NCI-H1048 (cell line): ENCODE data around the gene PLVAP.
A peak's percentile ranks its signal among the peaks of the same experiment; 100 is the strongest.

Source experiments
- DNase-seq: peaks from one replicate; lab custom pipeline; 2025; lab: John Stamatoyannopoulos, UW

PLVAP gene

DNA sequence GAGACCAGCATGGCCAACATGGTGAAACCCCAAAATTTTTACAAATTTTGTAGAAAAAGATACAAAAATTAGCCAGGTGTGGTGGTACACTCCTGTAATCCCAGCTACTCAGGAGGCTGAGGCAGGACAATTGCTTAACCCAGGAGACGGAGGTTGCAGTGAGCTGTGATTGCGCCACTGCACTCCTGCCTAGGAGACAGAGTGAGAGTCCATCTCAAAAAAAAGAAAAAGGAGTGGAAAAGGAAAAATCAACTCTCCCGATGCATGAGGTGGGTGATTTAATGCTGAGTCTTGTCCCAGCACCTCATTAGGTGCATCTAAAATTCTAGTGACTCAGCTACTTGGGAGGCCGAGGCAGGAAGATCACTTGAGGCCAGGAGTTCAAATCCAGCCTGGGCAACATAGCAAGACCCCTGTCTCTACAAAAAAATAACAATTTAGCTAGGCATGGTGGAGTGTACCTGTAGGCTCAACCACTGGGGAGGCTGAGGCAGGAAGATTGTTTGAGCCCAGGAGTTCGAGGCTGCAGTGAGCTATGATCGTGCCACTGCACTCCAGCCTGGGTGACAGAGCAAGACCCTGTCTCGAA is 20.0 kb downstream of the PLVAP start:
- no peak for DNase-seq

DNA sequence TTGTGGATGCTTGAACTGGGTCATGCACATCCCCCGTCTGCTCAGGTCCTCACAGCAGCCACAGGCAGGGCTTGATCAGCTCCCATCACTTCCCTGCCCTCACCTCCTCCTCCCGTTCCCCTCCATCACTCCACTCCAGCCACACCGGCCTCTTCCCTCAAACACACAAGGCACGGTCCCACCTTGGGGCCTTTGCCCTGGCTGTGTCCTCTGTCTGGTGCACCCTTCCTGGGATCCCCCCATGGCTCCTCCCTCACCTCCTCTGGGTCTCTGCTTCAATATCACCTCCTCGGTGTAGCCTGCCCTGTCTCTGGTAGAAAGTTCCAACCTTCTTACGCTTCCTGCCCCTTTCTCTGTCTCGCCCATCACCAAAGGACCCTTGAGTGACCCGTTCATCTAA is 23.8 kb downstream of the PLVAP start:
- DNase-seq: no peak

DNA sequence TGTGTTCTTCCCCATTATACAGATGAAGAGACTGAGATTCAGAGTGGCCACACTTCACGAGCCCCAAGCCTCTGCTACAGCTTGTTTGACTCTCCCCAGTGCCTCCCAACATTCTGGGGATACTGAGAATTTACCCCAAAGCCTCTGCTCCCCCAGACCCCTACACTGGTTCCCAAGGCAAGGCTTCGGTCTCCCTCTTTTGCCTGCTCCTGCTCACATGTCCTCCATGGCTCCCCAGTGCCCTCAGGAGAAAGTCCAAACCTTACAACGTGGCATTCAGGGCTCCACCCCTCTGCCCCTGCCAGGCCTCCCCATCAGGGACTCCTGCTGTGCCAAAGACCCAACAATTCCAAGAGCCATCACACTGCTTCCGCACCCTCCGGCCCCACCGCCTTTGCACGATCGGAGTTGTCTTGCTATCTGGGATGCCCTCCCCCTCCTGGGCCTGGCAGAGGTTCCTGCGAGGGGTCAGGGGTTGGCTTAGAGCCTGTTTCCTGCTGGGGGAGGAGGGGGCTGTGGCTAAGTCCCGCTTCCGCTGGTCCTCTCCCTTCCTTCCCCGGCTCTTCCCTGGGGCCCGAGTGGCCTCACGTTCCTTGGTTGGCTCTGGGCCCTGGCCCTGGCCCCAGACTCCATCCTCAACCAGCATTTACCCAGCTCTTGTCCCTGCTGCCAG is 24.4 kb downstream of the PLVAP start:
- DNase-seq: no peak

DNA sequence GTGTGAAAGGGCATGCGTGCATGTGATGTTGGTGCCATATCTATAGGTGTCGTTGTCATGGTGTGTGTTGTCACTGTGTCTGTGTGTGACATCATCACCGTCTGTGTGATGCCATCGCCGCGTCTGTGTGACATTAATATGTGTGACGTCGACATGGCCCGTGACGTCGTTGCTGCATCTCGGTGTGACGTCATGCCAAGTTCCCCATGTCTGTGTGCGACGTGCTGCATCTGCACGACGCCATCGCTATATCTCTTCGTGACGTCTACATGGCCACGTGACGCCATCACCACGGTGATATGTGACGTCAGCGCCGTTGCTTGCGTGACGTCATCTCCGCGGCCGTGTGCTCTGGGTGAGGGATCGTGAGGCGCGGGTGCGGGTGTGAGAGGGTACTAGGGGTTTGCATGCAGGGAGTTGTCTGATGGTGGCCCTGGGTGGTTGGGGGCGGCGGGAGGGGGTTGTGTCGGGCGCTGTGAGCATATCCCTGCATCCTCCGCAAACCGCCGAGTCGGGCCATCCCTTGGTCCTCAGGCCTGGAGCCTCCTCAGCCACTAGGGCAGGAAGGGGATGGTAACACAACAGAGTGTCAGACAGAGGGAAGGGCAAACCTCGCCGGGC is 25.2 kb downstream of the PLVAP start:
- no peak for DNase-seq

DNA sequence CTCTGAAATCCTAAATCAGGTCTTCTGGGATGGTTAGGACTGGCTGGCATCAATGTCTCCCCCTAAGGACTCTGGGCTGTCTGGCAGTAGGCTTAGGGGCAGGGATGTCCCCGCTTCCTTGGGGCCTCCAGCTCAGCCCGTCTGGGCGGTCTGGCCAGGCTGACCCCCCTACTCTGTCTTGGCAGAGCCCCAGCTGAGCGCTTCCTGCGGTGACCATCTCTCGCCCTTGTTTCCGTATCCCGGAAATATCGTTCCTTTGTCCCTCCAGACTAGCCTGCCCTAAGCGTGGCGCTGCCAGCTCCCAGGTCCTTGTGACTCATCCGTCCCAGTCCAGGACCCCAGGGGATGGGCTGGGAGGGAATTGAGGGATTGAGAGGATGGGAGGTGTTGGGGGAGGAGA is 28.4 kb downstream of the PLVAP start:
- no peak for DNase-seq

DNA sequence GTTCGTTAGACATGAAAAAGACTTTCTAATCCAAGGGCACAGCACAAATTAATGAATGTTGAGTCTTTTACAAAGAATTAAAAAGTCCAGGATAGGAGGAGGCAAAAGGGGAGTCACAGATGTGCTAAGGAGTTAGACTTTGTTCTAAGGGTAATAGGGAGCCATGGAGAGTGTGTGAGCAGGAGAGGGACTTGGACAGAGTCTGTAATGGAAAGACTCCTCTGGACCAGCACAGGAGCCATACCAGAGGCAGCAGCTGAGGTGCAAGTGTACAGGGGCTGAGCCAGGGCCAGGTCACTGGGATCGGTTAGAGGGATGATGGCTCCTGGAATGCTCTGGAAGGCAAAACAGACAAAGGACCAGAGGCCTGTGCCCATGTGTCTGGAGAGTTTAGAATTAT is 29.3 kb downstream of the PLVAP start:
- no peak for DNase-seq

DNA sequence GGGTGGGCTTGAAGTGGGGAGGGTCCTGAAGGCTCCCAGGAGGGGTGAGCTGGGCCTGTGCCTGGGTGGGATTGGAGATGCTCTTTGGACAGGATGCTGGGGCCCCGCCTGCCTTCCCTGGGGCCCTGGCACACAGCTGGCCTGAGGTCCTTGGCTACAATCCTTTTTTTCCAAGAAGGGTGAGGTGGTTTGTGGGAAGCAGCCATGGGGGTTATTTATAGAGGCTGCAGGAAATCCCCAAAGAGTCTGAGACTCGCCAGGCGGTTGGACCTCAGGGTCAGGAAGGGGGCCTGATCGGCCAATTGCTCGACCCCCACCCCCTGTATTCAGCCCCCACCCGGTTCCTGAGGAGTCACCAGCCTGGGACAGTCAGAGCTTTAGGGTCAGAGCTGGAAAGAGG is 29.8 kb downstream of the PLVAP start:
- no peak for DNase-seq

DNA sequence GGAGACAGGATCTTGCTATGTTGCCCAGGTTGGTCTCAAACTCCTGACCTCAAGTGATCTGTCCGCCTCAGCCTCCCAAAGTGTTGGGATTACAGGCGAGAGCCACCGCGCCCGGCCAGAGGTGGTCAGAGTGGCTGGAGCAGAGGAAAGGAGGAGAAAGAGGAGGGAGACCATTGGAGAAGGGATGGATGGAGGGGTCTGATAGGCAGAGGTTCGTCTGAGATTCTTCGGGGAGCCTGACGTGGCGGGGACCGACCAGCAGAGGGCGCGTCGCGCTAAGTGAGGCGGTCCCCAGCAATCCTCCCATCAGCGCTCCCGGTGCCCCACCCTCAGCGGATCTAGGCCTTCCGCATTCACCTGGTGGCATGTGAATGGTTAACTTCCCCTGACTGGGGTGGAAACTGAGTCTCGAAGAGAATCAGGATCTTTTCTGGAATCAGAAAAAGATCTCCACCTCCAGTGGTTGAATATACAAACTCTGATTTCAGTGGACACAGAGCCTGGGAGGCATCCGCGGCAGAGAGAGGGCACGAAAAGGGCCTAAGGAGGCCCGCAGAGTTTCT is 31.0 kb downstream of the PLVAP start:
- no peak for DNase-seq

DNA sequence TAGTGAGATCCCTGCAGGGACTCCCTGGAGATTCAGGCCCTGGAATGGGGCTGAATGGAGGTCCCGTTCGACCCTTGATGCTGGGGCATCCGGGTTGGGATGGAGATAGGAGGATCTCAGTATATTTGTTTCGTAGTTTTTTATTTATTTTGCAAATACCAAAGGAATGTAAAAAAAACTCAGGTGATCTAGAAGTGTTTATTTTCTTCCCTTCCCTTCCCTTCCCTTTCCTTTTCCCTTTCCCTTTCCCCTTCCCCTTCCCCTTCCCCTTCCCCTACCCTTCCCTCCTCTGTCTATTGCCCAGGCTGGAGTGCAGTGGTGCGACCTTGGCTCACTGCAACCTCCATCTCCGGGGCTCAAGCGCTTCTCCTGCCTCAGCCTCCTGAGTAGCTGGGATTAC is 35.3 kb downstream of the PLVAP start:
- no peak for DNase-seq

DNA sequence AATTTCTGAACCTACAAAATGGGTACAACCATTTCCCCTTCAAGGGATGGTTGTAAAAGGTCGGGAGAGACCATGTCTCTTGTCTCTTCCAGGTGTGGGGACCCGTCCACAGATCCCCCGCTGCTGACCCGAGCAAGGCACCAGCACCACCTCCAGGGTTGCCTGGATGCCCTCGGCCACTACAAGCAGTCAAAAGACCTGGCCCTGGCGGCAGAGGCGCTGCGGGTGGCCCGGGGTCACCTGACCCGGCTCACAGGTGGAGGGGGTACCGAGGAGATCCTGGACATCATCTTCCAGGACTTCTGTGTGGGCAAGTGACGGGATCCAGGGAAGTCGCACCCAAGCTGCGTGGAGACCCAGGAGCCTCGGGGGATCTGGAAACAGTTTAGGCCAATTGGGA is 35.8 kb downstream of the PLVAP start:
- no peak for DNase-seq

DNA sequence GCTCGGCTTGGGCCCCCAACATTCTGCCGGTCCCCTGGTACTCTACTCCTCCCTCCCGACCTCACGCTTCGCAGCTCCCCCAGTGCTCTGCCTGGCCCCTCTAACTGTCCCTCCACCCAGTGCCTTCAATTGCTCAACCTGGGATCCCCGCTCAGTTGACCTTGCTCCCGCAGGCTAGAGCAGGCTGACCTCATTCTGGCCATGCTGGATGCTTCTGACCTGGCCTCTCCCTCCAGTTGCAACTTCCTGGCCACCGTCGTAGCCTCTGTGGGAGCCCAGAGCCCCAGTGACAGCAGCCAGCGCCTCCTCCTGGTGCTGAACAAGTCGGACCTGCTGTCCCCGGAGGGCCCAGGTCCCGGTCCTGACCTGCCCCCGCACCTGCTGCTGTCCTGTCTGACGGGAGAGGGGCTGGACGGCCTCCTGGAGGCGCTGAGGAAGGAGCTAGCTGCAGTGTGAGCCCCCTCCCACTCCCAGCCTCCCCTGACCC is 36.2 kb downstream of the PLVAP start:
- DNase-seq: no peak

DNA sequence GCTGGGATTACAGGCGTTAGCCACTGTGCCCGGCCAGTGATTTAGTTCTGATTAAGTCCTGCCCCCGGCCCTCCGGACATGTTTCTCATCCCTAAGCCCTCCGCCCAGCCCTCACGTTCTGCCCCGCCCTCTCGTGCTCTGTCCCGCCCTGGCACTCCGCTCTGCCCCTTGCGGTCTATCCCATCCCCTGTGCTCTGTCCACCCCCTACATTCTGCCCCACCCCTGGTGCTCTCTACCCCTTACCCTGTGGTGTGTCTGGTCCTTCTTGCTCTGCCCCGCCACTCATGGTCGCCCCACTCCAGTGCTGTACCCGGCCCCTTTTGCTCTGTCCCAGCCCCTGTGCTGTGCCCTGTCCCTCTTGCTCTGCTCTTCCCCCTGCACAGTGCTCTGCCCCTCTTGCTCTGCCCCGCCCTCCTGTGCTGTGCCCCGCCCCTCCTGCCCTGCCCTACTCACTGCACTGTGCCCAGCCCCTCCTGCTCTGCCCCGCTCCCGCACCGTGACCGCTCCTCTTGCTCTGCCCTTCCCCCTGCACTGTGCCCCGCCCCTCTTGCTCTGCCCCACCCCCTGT is 36.8 kb downstream of the PLVAP start:
- no peak for DNase-seq

DNA sequence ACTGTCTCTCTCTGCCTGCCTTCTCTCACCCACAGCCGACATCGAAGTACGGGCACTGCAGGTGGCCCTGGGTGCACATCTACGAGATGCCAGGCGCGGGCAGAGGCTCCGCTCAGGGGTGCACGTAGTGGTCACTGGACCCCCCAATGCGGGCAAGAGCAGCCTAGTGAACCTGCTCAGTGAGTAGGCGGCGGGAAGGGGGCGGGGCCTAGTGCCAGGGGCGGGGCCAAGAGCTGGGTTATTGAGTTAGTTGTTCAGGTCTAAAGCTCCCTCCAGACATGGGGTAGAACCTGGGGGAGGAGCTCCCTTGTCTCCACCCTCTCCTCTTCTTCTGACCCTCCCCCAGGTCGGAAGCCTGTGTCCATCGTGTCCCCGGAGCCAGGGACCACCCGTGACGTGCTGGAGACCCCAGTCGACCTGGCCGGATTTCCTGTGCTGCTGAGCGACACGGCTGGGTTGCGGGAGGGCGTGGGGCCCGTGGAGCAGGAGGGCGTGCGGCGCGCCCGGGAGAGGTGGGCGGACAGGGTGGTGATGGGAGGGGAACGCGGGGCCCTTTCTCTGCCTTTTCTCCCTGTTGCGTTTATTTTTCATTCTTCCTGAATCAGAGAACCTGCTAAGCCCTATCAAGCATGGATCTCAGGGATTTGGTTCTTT is 37.9 kb downstream of the PLVAP start:
- no peak for DNase-seq

DNA sequence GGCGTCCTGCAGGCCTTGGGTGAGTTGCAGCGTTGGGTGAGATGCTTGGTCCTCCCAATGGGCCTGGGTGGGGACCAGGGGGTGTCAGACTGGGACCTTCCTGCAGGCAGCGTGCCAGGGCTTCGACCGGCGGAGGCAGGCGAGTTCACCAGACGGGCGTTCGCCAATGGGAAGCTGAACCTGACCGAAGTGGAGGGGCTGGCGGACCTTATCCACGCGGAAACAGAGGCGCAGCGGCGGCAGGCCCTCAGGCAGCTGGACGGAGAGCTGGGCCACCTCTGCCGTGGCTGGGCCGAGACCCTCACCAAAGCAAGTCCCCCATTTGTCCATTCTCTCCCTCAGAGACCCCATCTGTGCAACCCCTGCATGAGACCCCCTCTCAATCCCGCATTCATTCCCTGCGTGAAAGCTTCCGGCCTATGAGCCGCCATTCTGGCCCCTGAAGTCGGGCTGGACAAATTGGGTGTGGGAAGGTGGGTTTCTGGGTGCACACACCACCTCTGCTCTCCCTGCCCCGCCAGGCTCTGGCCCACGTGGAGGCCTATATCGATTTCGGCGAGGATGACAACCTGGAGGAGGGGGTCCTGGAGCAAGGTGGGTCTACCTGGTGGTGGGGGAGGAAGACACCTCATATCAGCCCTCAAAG is 38.6 kb downstream of the PLVAP start:
- no peak for DNase-seq

DNA sequence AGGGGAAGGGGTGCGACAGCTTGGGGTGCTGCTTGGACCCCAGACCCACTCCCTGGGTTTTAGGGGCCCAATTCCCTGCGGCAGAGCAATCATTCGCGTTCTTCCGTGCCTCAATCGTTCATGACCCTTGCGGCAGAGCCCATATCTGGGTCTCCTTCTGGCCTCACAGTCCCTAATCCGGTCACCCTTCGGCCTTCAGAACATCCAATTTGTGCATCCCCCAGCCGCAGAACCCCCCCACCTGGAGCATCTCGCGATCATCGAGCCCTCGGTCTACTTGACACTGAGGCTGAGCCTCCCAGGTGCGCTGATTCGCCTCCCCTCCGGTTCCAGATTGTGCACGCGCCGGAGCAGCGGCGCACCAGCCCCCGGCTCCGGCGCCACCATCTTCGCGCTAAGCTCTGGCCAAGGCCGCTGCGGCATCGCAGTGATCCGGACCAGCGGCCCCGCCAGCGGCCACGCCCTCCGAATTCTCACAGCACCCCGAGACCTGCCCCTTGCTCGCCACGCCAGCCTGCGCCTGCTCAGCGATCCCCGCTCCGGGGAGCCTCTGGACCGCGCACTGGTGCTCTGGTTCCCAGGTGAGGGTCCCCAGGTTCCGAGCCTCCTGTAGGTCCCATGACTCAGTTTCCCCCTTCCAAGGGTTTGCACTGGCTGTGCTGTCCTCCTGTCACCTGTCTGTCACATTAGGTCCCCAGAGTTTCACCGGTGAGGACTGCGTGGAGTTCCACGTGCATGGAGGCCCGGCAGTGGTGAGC is 39.3 kb downstream of the PLVAP start:
- no peak for DNase-seq

DNA sequence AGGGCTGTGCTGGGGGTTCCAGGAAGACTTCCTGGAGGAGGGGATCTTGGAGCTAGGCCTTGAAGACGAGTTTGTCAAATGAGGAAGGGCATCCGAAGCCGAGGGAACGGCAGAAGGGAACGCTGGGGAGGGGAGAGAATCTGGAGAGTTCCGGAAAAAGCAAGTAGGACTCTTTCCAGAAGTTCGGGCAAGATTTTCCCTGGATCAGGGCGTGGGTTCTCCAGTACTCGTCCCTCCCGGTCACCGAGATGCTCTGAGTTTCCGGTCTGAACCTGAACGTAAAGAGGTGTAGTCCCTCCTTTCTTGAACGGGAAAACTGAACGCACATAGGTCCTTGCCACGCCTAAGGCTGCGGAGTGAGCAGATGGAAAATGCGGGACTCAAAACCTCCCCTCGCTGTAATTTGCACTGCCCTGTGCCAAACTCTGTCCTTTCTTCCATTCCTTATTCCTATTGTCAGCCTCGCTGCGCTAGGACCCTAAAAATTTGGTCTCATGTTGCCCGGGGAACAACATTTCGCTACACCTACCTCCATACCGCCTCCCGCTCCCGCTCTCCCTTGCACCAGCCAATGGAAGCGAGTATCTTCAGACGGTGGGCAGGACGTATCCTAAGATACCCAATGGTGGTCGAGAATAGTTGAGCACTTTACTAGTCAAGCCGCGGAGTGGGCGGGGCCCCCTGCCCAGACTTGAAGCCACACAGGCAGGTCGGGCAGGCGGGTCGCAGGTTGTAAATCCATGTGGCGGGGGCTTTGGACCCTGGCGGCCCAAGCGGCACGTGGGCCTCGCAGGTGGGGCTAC is 40.1 kb downstream of the PLVAP start, which contains the start of gene GTPBP3:
Gene GTPBP3, plus strand, starts transcription at position 682 of the 803 bp plus-strand sequence. Its CDS starts 59 bp downstream, at position 741.
- DNase-seq: peak; percentile 98

DNA sequence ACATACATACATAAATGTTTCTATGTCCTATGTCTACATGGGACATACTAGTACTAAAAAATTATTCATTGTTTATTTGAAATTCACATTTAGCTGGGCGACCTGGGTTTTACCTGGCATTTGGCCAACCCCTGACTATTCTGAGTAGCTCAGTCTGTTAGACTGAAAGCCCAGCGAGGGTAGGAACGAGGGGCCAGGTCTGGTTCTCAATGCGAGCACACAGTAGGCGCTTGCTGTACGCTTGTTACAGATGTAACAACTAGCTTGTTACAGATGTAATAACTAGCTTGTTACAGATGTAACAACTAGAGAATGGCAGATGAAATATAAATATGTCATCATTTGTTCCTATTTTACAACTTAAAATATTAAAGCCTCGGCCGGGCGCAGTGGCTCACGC is 41.6 kb downstream of the PLVAP start:
- no peak for DNase-seq

DNA sequence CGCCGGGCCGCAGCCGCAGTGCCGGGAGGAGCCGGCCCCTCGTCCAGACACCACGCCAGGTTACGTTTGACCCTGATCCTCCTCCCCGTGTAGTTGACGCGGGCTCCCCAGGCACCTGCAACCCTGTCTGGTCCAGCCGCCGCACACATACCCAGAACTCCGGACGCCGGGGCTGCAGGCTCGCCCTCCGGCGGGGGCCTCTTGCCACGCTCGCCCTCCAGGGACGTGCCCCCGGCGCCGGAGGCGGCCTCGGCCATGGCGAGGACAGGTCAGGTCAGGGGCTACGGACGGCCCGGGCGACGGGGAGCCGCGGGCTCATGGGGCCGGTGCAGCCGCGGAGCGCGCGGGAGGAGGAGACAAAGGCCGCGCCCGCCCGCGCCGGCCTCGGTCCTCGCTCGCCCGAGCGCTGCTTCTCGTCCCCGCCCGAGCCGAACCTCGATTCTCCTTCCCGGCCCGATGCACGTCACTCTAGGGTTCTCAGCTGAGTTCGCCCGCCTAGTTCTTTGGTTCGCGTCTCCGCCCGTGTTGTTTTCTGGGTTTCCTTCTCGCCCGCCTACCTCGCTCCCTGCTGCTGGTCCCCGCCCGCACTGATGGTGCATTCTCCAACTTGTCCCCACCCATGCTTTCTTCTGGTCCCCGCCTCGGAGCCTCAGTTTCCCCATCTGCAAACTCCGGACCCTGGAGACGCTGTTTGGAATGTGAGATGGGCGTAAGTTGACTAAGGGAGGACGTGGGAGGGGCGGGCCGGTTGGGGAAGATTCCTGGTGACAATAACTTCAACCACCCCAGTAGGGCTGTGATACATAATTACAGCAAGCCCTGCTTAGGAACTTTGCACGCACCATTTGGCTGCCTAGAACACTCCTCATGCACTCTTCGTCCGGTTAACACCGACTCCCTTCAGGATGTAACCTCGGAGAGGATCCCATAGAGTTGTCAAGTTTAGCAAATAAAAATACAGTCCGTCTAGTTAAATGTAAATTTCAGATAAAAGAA is 42.4 kb downstream of the PLVAP start, which contains the start of gene ANO8:
Gene ANO8, minus strand, starts transcription at position 442 of the 996 bp plus-strand sequence. Its CDS starts 185 bp downstream, at position 257.
- peak; percentile 93 for DNase-seq
